PC-9 (cell line): ENCODE results near the gene ULK1. TPM values are rescaled to one million over a fixed set of nuclear protein-coding genes. Genes with fewer than 3 reads are reported as not detected.

ENCODE experiments used
- BruUV-seq: library from RNA; stranded (reverse); fragments of 400-500 nt; replicated peaks from 2 replicates; lab custom pipeline; 2021; lab: Mats Ljungman, UMichigan
- CTCF ChIA-PET: fragments of 300-600 bp; sonication (Branson Sonifier 250); formaldehyde crosslinking; loops from one replicate; lab custom pipeline; 2022; ENCODE audit warnings: antibody characterized with exemption; lab: Charles Lee
- POLR2A ChIA-PET: fragments of 300-600 bp; sonication (Branson Sonifier 250); formaldehyde crosslinking; loops from one replicate; lab custom pipeline; 2022; ENCODE audit warnings: antibody characterized with exemption; ENCODE audit not compliant: unreplicated experiment; lab: Charles Lee
- DNase-seq, 2 experiments: peaks; one replicate each; pipeline versions ENCODE4 v3.0.0 to v3.0.0-alpha.2; 2015 to 2022; ENCODE audit warnings: mixed read lengths in 1 of 2
- H2AFZ ChIP-seq: fragments of 200-600 bp; sonication (generic); 2 replicates; pipeline ENCODE4 v1.8.1; 2017; ENCODE audit warnings: antibody characterized with exemption
- H3F3A ChIP-seq: fragments of 200-600 bp; sonication (generic); 2 replicates; pipeline ENCODE4 v1.8.1; 2017; ENCODE audit warnings: antibody characterized with exemption, mild to moderate bottlenecking, low read depth; ENCODE audit not compliant: insufficient read depth
- H3K27ac ChIP-seq: fragments of 200-600 bp; sonication (generic); 2 replicates; pipeline ENCODE4 v1.6.1; 2016; ENCODE audit warnings: mixed run types
- H3K27me3 ChIP-seq: fragments of 200-600 bp; sonication (generic); 2 replicates; pipeline ENCODE4 v1.6.1; 2016; ENCODE audit warnings: low read depth, mixed run types; ENCODE audit not compliant: insufficient read depth
- H3K36me3 ChIP-seq: fragments of 200-600 bp; sonication (generic); 2 replicates; pipeline ENCODE4 v1.6.1; 2016; ENCODE audit warnings: low read depth, mixed run types
- H3K4me1 ChIP-seq: fragments of 200-600 bp; sonication (generic); replicated peaks from 2 replicates; pipeline ENCODE4 v1.6.1; 2016; ENCODE audit warnings: mixed run types; ENCODE audit not compliant: insufficient read depth
- H3K4me2 ChIP-seq: fragments of 200-600 bp; sonication (generic); 2 replicates; pipeline ENCODE4 v1.6.1; 2017; ENCODE audit warnings: mixed run types
- H3K4me3 ChIP-seq: fragments of 200-600 bp; sonication (generic); 2 replicates; pipeline ENCODE4 v1.6.1; 2016; ENCODE audit warnings: mixed run types
- H3K79me2 ChIP-seq: fragments of 200-600 bp; sonication (generic); 2 replicates; pipeline ENCODE4 v1.6.1; 2017; ENCODE audit warnings: low read depth, mixed run types
- H3K9me2 ChIP-seq: fragments of 200-600 bp; sonication (generic); 2 replicates; pipeline ENCODE4 v1.8.1; 2017; ENCODE audit warnings: mild to moderate bottlenecking; ENCODE audit not compliant: insufficient read depth
- H3K9me3 ChIP-seq: fragments of 200-600 bp; sonication (generic); 2 replicates; pipeline ENCODE4 v1.8.1; 2016; ENCODE audit warnings: low read depth; ENCODE audit not compliant: insufficient read depth
- H4K20me1 ChIP-seq: fragments of 200-600 bp; sonication (generic); 2 replicates; pipeline ENCODE4 v1.8.1; 2017; ENCODE audit not compliant: insufficient read depth
- CTCF ChIP-seq: fragments of 200-600 bp; sonication (generic); conservative IDR thresholded peaks from 2 replicates; pipeline ENCODE4 v1.6.1; 2017; ENCODE audit warnings: mixed run types, antibody characterized with exemption, mild to moderate bottlenecking, moderate library complexity
- EZH2 ChIP-seq: fragments of 200-600 bp; sonication (generic); IDR thresholded peaks from 2 replicates; pipeline ENCODE4 v1.8.0; 2017; ENCODE audit warnings: antibody characterized with exemption, low read depth
- intact Hi-C: fragments of 100-400 bp; cut with micrococcal nuclease; formaldehyde crosslinking; loops from one replicate; pipeline ENCODE4 v1.10.0; 2022; ENCODE audit not compliant: unreplicated experiment
- total RNA-seq: library from RNA; stranded (reverse); gene quantifications from 2 replicates; pipeline ENCODE4 v1.2.3, GENCODE V29; 2021

Gene ULK1
- total RNA-seq, 1 experiment from 2014 or later: 70.5 TPM

- Histone ChIP-seq H3F3A (no peaks in the 10 kb centered on the region), H3K4me3 (no peak overlapping the region), H3K36me3 (peaks cover 10% of the 10 kb centered on the region), H3K27me3 (no peaks in the 10 kb centered on the region), H3K4me2 (no peak overlapping the region), H3K9me2 (no peaks in the 10 kb centered on the region), H3K27ac (no peak overlapping the region), H3K79me2 (no peaks in the 10 kb centered on the region), H3K4me1 (no peaks in the 10 kb centered on the region), H2AFZ (no peak overlapping the region), H3K9me3 (no peaks in the 10 kb centered on the region), H4K20me1 (peaks cover 9% of the 10 kb centered on the region)
- TF ChIP-seq CTCF (no peak), EZH2 (no peak)
- intact Hi-C loops: no loop called here
- no peak for DNase-seq
- ChIA-PET POLR2A (no interaction called here), CTCF (no interaction called here)
- no TSS peak for BruUV-seq
Observed at GRCh38 chr12:131915823-131916222, 21.4 kb downstream of the ULK1 start.

- TF ChIP-seq EZH2 (no peak), CTCF (no peak)
- no peaks in the 10 kb centered on the region for H3K27me3 ChIP-seq
- no peak overlapping the region for H3K27ac ChIP-seq
- intact Hi-C loops: no loop called here
- no peak overlapping the region for H3K4me3 ChIP-seq
- H3K9me2 ChIP-seq: no peaks in the 10 kb centered on the region
- POLR2A ChIA-PET: no interaction called here
- H3K36me3 ChIP-seq: peaks cover 15% of the 10 kb centered on the region
- peaks cover 9% of the 10 kb centered on the region for H4K20me1 ChIP-seq
- no peak overlapping the region for H3K4me2 ChIP-seq
- no TSS peak for BruUV-seq
- no peaks in the 10 kb centered on the region for H3K79me2 ChIP-seq
- H2AFZ ChIP-seq: no peak overlapping the region
- H3F3A ChIP-seq: no peaks in the 10 kb centered on the region
- H3K4me1 ChIP-seq: no peaks in the 10 kb centered on the region
- no peaks in the 10 kb centered on the region for H3K9me3 ChIP-seq
- CTCF ChIA-PET: no interaction called here
- DNase-seq: no peak
Observed at GRCh38 chr12:131916306-131917138, 22.1 kb downstream of the ULK1 start.

GRCh38 chr12:131917139-131917710 is 22.8 kb downstream of the ULK1 start:
- intact Hi-C loops: no loop called here
- no peaks in the 10 kb centered on the region for H3K4me1 ChIP-seq
- no peaks in the 10 kb centered on the region for H3K9me3 ChIP-seq
- no peak for DNase-seq
- H3K4me3 ChIP-seq: no peak overlapping the region
- no peaks in the 10 kb centered on the region for H3K27me3 ChIP-seq
- H3K36me3 ChIP-seq: peaks cover 11% of the 10 kb centered on the region
- no peaks in the 10 kb centered on the region for H3K79me2 ChIP-seq
- H2AFZ ChIP-seq: no peak overlapping the region
- H3K9me2 ChIP-seq: no peaks in the 10 kb centered on the region
- H3K27ac ChIP-seq: no peak overlapping the region
- TF ChIP-seq CTCF: no peak
- no peak for TF ChIP-seq EZH2
- no peaks in the 10 kb centered on the region for H3F3A ChIP-seq
- ChIA-PET CTCF (no interaction called here), POLR2A (no interaction called here)
- H3K4me2 ChIP-seq: no peak overlapping the region
- peaks cover 10% of the 10 kb centered on the region for H4K20me1 ChIP-seq
- BruUV-seq: no TSS peak
